Heart right ventricle (tissue), 16 donors: ENCODE results near the gene GDF11. TPM values are rescaled to one million over a fixed set of nuclear protein-coding genes. Genes with fewer than 3 reads are reported as not detected.

Experiments
- ATAC-seq, 8 donors: fragments of 200-7000 bp; cut with Tn5 transposase; one replicate each; pipeline ENCODE4 v1.9.1; 2020; ENCODE audit warnings: mild to moderate bottlenecking in 8 of 8, moderate library complexity in 8 of 8, moderate number of reproducible peaks in 1 of 8
- DNase-seq, 2 donors: peaks; one replicate each; pipeline ENCODE4 v3.0.0-alpha.2; 2020
- H3K27ac ChIP-seq, 10 donors: fragments of 200-600 bp; sonication (generic) in 2 of 10; one replicate each; pipeline versions ENCODE4 v1.5.0 to v1.8.0; 2020 to 2022; ENCODE audit warnings: mild to moderate bottlenecking in 3 of 10
- H3K27me3 ChIP-seq, 7 donors: fragments of 200-600 bp; one replicate each; pipeline ENCODE4 v1.8.0; 2021 to 2022; ENCODE audit warnings: mild to moderate bottlenecking in 2 of 7
- H3K36me3 ChIP-seq, 9 donors: fragments of 200-600 bp; sonication (generic) in 1 of 9; one replicate each; pipeline versions ENCODE4 v1.5.0 to v1.8.0; 2020 to 2022; ENCODE audit warnings: mild to moderate bottlenecking in 2 of 9
- H3K4me1 ChIP-seq, 9 donors: fragments of 200-600 bp; sonication (generic) in 1 of 9; one replicate each; pipeline versions ENCODE4 v1.5.0 to v1.8.0; 2020 to 2022; ENCODE audit warnings: mild to moderate bottlenecking in 4 of 9
- H3K4me3 ChIP-seq, 10 donors: fragments of 200-600 bp; sonication (generic) in 2 of 10; one replicate each; pipeline versions ENCODE4 v1.5.0 to v1.8.0; 2020 to 2022; ENCODE audit warnings: mild to moderate bottlenecking in 7 of 10, moderate library complexity in 2 of 10
- H3K9me3 ChIP-seq, 11 donors: fragments of 200-600 bp in 10 of 11; sonication (generic) in 2 of 11; one replicate each; pipeline versions ENCODE4 v1.5.0 to v1.8.0; 2013 to 2022; ENCODE audit warnings: mild to moderate bottlenecking in 2 of 11, control low read depth in 1 of 11, moderate library complexity in 1 of 11
- CTCF ChIP-seq, 9 donors: fragments of 200-600 bp; sonication (generic) in 2 of 9; IDR thresholded peaks; one replicate each; pipeline versions ENCODE4 v1.5.0 to v1.8.0; 2021 to 2022; ENCODE audit warnings: antibody characterized with exemption in 9 of 9, mild to moderate bottlenecking in 5 of 9, moderate library complexity in 1 of 9
- WGBS, 2 donors: extraction: QIAGEN DNeasy Blood & Tissue Kit; methylation state at CpG; one replicate each; pipeline ENCODE4 v1.1.7; 2013; ENCODE audit warnings: inconsistent platforms in 1 of 2; 5-methylcytosine and 5-hydroxymethylcytosine counted together
- intact Hi-C, 10 donors: fragments of 100-400 bp; cut with DNase I; formaldehyde crosslinking; loops; one replicate each; pipeline versions ENCODE4 v1.11.1 to v1.14.2; 2022
- polyA plus RNA-seq, 2 donors: library from polyadenylated mRNA; stranded (reverse); fragments of 200-250 nt; gene quantifications; one replicate each; pipeline ENCODE4 v1.2.3, GENCODE V29; 2013
- total RNA-seq, 10 donors: library from RNA; stranded (reverse); fragmentation: NEBNext Ultra II Directional in 3 of 10; extraction: Animal tissue kit (Norgen Biotek cat#: 25700) in 3 of 10; gene quantifications; one replicate each; pipeline versions ENCODE4 v1.2.1 to v1.2.4, GENCODE V29; 2021 to 2023
- donor health status: Arrhythmogenic right ventricular cardiomyopathy.
- donor health status: ischemic (EF 13 %, LVEDD 7.1; RV severe dilation, severe dysfunction).
- donor health status: healthy with polysubstance abuse.
- donor health status: DM: no; HTN: yes; CAD: no.
- donor health status: DM: no; HTN: no; CAD: no.
- donor health status: ischemic (EF 25% LVEDD 6.9; RV normal size, moderate dysfunction).
- donor health status: ischemic (EF 25% LVEDD 5.7; RV mildly dilated, moderate dysfunction).
- donor health status: healthy.
- donor health status: DM: yes; HTN: yes; CAD: no.
- donor health status: Ischemic cardiomyopathy.
- donor health status: ischemic (EF 35%, LVEDD 5.7; RV mildly dilated, moderate dysfunction).
- donor health status: nonischemic (EF 11% LVEDD 7.7; RV severe dilation, severe dysfunction).
- donor health status: DM: yes; HTN: yes; CAD: no.
- donor health status: PGD.
- donor health status: ischemic (EF 29% LVEDD 5.4; RV normal size, mild dysfunction).
- donor health status: nonischemic (EF 23%, LVEDD 6.1; RV moderate dilation, normal function).

Gene GDF11
- total and polyA plus RNA-seq, 12 donors = 3.2 to 17.6 (median 11.7) TPM

DNA sequence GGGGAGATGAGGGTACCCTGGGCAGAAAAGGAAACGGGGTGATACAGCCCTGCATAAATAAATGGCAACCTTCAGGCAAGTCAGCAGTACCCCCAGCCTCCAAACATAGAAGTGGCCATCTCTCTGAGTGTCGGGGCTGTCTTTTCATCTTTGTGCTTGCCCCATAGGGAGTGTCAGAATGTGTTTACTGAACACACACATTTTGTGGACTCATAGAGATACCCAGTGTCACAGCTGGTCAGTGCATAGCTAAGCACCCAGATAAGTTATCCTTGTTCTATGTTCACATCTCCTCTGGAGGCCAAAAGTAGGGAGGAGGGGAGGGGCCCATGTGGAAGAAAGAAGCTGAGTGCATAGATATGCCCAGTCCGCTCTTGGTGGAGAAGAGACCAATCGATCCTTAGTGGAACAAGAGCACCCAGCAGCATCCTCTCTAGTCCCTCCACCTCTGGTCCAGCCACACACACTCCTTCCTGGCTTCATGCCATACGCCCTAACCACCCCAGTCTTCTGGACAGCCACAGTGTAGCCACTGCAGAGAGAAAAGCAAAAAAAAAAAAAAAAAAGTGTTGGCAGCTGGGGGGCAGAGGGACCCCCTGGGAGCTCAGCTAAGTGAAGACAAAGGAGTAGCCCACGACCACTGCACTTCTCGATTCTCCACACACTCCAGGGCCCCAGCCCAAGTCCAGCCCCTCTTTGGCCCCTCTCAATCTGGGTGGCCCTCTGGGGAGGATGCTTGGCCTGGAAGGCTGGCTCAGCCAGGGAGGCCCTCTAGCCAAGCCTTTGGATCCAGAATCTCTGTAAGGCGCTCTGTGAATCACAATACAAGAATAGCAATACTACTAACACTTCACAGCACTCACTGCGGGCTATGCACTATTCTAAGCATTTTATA, 37.9 kb upstream of the GDF11 start:
- ATAC-seq (peak in 7 of 8 donors; percentile 1 to 15 (median 8)), DNase-seq (no peak)
- Histone ChIP-seq H3K4me3 (peak overlapping the region; percentile 19 to 87 (median 72)), H3K4me1 (peaks cover 2 to 81% (median 55%) of the 10 kb centered on the region in 9 donors), H3K27ac (peak overlapping the region; percentile 62 to 98 (median 89)), H3K9me3 (no peaks in the 10 kb centered on the region), H3K36me3 (peaks cover 0 to 24% (median 0%) of the 10 kb centered on the region in 9 donors), H3K27me3 (peaks cover 0 to 20% (median 0%) of the 10 kb centered on the region in 7 donors)
- TF ChIP-seq CTCF (IDR thresholded peaks at IDR 0.05) = no peak
- 32 to 43% methylated on average over 9 of the region's 9 CpGs for WGBS, 2 donors
- intact Hi-C loops = no loop called here

DNA sequence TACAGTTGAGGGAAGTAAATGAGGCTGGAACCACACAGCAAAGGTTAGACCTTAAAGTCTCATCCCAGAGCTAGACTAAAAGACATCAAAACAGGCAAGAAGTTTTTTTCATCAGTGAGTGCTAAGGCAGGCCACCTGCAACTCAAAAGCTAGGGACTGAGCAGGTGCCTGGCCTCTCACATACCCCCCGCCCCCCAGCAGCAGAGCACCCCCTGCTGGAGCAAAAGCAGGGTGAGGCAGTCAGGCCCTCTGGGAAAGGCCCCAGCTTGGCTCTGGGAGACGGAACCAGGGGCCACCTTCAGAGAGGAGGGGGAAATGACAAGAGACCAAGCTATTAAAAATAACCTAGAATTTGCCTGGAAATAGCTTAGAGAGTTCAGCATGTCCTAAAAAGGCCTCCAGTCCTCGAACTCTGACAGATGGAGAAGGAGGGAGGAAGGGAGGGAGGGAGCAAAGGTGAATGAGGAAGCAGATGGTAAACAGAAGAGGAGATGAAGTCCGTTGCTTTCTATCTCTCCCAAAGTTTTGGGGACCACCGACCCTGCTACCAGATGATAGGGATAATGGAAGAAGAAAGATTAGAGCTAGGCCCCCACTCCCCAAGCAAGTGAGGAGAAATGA, 37.0 kb upstream of the GDF11 start:
- TF ChIP-seq CTCF (IDR thresholded peaks at IDR 0.05) = peak in 8 of 9 donors; percentile 30 to 67 (median 54)

DNA sequence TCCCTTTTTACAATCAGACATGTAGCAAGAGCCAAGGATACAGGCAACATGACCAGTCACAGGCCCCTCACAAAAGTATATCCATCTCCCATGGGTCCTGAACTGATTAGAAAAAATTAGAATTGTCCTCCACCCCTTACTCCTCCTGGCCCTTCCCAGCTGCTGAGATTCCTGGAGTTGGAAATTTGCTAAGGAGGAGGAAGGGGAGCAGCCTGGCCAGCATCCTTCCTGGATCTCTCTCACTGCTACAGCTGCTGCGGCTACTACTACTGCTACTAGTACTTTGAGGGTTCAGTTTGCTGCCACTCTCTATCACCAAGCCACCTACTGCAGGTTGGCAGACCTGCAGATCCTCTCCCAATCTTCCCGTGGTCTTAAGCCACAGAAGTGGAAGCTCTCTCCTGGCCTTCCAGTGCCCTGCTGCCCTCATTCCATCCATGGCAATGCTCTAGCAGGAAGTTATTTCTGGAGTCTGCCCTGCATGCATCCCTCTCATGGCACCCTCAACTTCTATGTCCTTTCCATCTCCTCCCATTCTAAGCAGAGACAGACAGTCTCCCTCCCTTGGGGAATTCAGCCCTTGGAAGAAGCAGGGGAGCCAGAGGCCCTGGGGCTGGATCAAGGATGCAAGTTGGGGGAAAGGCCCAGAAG, 36.2 kb upstream of the GDF11 start:
- H3K27me3 ChIP-seq = peaks cover 0 to 20% (median 0%) of the 10 kb centered on the region in 7 donors
- WGBS, 2 donors = 27 to 40% methylated on average over 2 of the region's 2 CpGs
- H3K4me1 ChIP-seq = peaks cover 0 to 65% (median 42%) of the 10 kb centered on the region in 9 donors
- H3K36me3 ChIP-seq = peaks cover 0 to 11% (median 0%) of the 10 kb centered on the region in 9 donors
- no peaks in the 10 kb centered on the region for H3K9me3 ChIP-seq
- peak overlapping the region; percentile 41 to 87 (median 72) for H3K4me3 ChIP-seq
- ATAC-seq = no peak
- intact Hi-C loops = no loop called here
- peak overlapping the region; percentile 59 to 98 (median 89) for H3K27ac ChIP-seq
- no peak for TF ChIP-seq CTCF (IDR thresholded peaks at IDR 0.05)
- no peak for DNase-seq

More for the DNA sequence above, 37.0 kb upstream of the GDF11 start:
- Histone ChIP-seq H3K4me3 (peak overlapping the region; percentile 41 to 87 (median 72)), H3K27me3 (peaks cover 0 to 20% (median 0%) of the 10 kb centered on the region in 7 donors), H3K36me3 (peaks cover 0 to 15% (median 0%) of the 10 kb centered on the region in 9 donors), H3K4me1 (peaks cover 0 to 73% (median 47%) of the 10 kb centered on the region in 9 donors), H3K9me3 (no peaks in the 10 kb centered on the region), H3K27ac (peak overlapping the region; percentile 59 to 98 (median 89))
- WGBS, 2 donors = 21 to 38% methylated on average over 5 of the region's 5 CpGs
- DNase-seq (peak in 1 of 2 donors; percentile 46), ATAC-seq (peak in 3 of 8 donors; percentile 18 to 24 (median 18))
- intact Hi-C loops = no loop called here

- ATAC-seq (no peak), DNase-seq (no peak)
- Histone ChIP-seq H3K36me3 (peaks cover 0 to 7% (median 0%) of the 10 kb centered on the region in 9 donors), H3K4me3 (peak overlapping the region; percentile 41 to 87 (median 72)), H3K27ac (peak overlapping the region; percentile 59 to 98 (median 89)), H3K4me1 (peaks cover 0 to 60% (median 42%) of the 10 kb centered on the region in 9 donors), H3K9me3 (no peaks in the 10 kb centered on the region), H3K27me3 (peaks cover 0 to 20% (median 0%) of the 10 kb centered on the region in 7 donors)
- no peak for TF ChIP-seq CTCF (IDR thresholded peaks at IDR 0.05)
- intact Hi-C loops = no loop called here
- 2 to 11% methylated on average over 22 of the region's 22 CpGs for whole genome bisulfite sequencing, 2 donors
Observed at GRCh38 chr12:55707219-55707671, 35.7 kb upstream of the GDF11 start.
